ENCODE results near the gene ALKBH7. TPM values are rescaled to one million over a fixed set of nuclear protein-coding genes. Genes with fewer than 3 reads are reported as not detected.

Gene ALKBH7
- total and polyA plus RNA-seq, 2 experiments from 2014 or later = 75.4 to 76.1 TPM

DNA sequence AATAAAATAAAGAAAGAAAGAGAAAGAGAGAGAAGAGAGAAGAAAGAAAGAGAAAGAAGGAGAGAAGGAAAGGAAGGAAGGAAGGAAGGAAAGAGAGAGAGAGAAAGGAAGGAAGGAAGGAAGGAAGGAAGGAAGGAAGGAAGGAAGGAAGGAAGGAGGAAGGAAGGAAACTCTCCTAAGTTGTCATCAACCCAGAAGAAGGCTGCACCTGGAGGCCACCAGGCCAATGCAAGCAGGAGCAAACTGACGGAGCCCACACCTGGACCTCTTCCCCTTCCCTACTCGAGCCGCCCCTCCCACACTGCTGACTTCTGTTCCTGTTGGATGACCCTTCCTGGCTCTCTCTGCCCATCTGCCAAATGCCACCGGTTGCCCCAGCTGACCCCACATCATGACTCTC, 47.8 kb upstream of the ALKBH7 start (continued):
- TF ChIP-seq, protein P1, sequence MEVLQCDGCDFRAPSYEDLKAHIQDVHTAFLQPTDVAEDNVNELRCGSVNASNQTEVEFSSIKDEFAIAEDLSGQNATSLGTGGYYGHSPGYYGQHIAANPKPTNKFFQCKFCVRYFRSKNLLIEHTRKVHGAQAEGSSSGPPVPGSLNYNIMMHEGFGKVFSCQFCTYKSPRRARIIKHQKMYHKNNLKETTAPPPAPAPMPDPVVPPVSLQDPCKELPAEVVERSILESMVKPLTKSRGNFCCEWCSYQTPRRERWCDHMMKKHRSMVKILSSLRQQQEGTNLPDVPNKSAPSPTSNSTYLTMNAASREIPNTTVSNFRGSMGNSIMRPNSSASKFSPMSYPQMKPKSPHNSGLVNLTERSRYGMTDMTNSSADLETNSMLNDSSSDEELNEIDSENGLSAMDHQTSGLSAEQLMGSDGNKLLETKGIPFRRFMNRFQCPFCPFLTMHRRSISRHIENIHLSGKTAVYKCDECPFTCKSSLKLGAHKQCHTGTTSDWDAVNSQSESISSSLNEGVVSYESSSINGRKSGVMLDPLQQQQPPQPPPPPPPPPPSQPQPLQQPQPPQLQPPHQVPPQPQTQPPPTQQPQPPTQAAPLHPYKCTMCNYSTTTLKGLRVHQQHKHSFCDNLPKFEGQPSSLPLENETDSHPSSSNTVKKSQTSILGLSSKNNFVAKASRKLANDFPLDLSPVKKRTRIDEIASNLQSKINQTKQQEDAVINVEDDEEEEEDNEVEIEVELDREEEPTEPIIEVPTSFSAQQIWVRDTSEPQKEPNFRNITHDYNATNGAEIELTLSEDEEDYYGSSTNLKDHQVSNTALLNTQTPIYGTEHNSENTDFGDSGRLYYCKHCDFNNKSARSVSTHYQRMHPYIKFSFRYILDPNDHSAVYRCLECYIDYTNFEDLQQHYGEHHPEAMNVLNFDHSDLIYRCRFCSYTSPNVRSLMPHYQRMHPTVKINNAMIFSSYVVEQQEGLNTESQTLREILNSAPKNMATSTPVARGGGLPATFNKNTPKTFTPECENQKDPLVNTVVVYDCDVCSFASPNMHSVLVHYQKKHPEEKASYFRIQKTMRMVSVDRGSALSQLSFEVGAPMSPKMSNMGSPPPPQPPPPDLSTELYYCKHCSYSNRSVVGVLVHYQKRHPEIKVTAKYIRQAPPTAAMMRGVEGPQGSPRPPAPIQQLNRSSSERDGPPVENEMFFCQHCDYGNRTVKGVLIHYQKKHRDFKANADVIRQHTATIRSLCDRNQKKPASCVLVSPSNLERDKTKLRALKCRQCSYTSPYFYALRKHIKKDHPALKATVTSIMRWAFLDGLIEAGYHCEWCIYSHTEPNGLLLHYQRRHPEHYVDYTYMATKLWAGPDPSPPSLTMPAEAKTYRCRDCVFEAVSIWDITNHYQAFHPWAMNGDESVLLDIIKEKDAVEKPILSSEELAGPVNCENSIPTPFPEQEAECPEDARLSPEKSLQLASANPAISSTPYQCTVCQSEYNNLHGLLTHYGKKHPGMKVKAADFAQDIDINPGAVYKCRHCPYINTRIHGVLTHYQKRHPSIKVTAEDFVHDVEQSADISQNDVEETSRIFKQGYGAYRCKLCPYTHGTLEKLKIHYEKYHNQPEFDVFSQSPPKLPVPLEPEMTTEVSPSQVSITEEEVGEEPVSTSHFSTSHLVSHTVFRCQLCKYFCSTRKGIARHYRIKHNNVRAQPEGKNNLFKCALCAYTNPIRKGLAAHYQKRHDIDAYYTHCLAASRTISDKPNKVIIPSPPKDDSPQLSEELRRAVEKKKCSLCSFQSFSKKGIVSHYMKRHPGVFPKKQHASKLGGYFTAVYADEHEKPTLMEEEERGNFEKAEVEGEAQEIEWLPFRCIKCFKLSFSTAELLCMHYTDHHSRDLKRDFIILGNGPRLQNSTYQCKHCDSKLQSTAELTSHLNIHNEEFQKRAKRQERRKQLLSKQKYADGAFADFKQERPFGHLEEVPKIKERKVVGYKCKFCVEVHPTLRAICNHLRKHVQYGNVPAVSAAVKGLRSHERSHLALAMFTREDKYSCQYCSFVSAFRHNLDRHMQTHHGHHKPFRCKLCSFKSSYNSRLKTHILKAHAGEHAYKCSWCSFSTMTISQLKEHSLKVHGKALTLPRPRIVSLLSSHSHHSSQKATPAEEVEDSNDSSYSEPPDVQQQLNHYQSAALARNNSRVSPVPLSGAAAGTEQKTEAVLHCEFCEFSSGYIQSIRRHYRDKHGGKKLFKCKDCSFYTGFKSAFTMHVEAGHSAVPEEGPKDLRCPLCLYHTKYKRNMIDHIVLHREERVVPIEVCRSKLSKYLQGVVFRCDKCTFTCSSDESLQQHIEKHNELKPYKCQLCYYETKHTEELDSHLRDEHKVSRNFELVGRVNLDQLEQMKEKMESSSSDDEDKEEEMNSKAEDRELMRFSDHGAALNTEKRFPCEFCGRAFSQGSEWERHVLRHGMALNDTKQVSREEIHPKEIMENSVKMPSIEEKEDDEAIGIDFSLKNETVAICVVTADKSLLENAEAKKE (CRISPR knock-in tag; IDR thresholded peaks at IDR 0.05) = no peak
- TF ChIP-seq CREB1 (CRISPR knock-in tag; IDR thresholded peaks at IDR 0.05; ENCODE audit: low read depth) = no peak

DNA sequence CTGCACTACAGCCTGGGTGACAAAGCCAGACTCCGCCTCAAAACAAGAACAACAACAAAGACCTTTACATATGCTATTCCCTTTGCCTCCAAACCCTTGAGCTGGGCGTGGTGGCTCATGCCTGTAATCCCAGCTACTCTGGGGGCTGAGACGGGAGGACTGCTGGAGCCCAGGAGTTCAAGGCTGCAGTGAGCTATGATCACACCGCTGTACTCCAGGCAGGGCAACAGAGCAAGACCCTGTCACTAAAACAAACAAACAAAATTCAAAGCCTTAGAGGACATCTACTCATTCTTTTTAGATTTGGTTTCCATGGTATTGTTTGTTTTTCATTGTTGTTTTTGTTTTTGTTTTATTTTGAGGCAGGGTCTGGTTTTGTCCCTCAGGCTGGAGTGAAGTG, 47.0 kb upstream of the ALKBH7 start:
- Histone ChIP-seq H3F3A (replicated peaks; ENCODE audit: low read depth) (no peaks in the 10 kb centered on the region), H3K4me3 (no peak overlapping the region), H3K4me2 (no peak overlapping the region), H3K9me2 (ENCODE audit: insufficient read depth) (no peaks in the 10 kb centered on the region), H2AFZ (no peak overlapping the region), H3K27ac (ENCODE audit: low read depth) (no peak overlapping the region), H3K36me3 (ENCODE audit: insufficient read depth) (no peaks in the 10 kb centered on the region), H3K79me2 (replicated peaks; ENCODE audit: insufficient read depth) (no peaks in the 10 kb centered on the region), H4K20me1 (replicated peaks; ENCODE audit: insufficient read depth) (no peaks in the 10 kb centered on the region), H3K4me1 (ENCODE audit: insufficient read depth) (no peaks in the 10 kb centered on the region), H3K27me3 (ENCODE audit: insufficient read depth) (no peaks in the 10 kb centered on the region)
- DNase-seq (ENCODE audit: low spot score) (no peak), ATAC-seq (no peak)
- Mint-ChIP-seq H3K27me3 (ENCODE audit: insufficient read depth, low read depth, poor library complexity) (peaks cover 8% of the 10 kb centered on the region), H3K27ac (no peak overlapping the region), H3K4me3 (no peak overlapping the region), H3K36me3 (ENCODE audit: low read depth) (peaks cover 18% of the 10 kb centered on the region), H3K4me1 (no peaks in the 10 kb centered on the region), H3K9me3 (peaks cover 88% of the 10 kb centered on the region)
- TF ChIP-seq POLR2AphosphoS5 (IDR thresholded peaks at IDR 0.05; ENCODE audit: low read depth) (no peak), EZH2 (IDR thresholded peaks at IDR 0.05; ENCODE audit: low read depth, unreplicated experiment) (no peak), ZNF114 (CRISPR knock-in tag; IDR thresholded peaks at IDR 0.05) (no peak), JUNB (IDR thresholded peaks at IDR 0.05; ENCODE audit: unreplicated experiment) (no peak), STAT1 (IDR thresholded peaks at IDR 0.05; ENCODE audit: unreplicated experiment) (no peak)
- TF ChIP-seq, protein P1 (CRISPR knock-in tag; IDR thresholded peaks at IDR 0.05) = no peak
